K562 (cell line): Measurements from ENCODE around the gene HERC5. TPM values are rescaled to one million over a fixed set of nuclear protein-coding genes. Genes with fewer than 3 reads are reported as not detected.

ENCODE experiments used
- ATAC-seq: fragments of 200-7000 bp; cut with Tn5 transposase; 3 replicates; pipeline ENCODE4 v1.9.1; 2020; ENCODE audit warnings: moderate library complexity
- BruUV-seq: library from RNA; stranded (reverse); fragments of 400-500 nt; replicated peaks from 2 replicates; lab custom pipeline; 2021; lab: Mats Ljungman, UMichigan
- CTCF ChIA-PET: fragments of 300-600 bp; formaldehyde crosslinking; extraction: SDS; loops from one replicate; lab custom pipeline; 2021; ENCODE audit warnings: low intra/inter-chr PET ratio; lab: Yijun Ruan, JAX
- POLR2A ChIA-PET: fragments of 300-600, 350-650 bp; sonication (Branson Sonifier 250); formaldehyde crosslinking; extraction: SDS; loops from one replicate; lab custom pipeline; 2021; ENCODE audit warnings: antibody characterized with exemption, inconsistent platforms; lab: Yijun Ruan, JAX
- DNase-seq, 4 experiments: peaks; one replicate each; pipeline versions ENCODE4 v3.0.0 to v3.0.0-alpha.2; 2011 to 2018; ENCODE audit warnings: low spot score in 3 of 4, mixed read lengths in 3 of 4; ENCODE audit errors: extremely low read depth in 1 of 4
- FAIRE-seq: peaks from 2 replicates; lab custom pipeline; 2011; peaks lifted over from hg19 to GRCh38; lab: Jason Lieb, UNC
- H2AFZ ChIP-seq: 2 replicates; pipeline ENCODE4 v1.6.0; 2011; ENCODE audit warnings: low read depth, low read length, control low read depth, inconsistent platforms
- H3K27ac ChIP-seq: fragments of 200-600 bp; 3 replicates; pipeline ENCODE4 v1.8.0; 2011; ENCODE audit warnings: low read depth, mild to moderate bottlenecking, control low read depth, inconsistent platforms, low read length, moderate library complexity, mixed read lengths; ENCODE audit errors: extremely low read depth
- H3K27me3 ChIP-seq, 2 experiments: fragments of 300-600 bp in 1 of 2; 2 replicates in 1 of 2; 3 replicates in 1 of 2; pipeline versions ENCODE4 v1.6.0 to v1.8.0; 2011; ENCODE audit warnings: inconsistent platforms in 2 of 2, low read length in 2 of 2, mild to moderate bottlenecking in 1 of 2, mixed read lengths in 1 of 2, moderate library complexity in 1 of 2; ENCODE audit not compliant: control insufficient read depth in 2 of 2, insufficient read depth in 2 of 2
- H3K36me3 ChIP-seq: fragments of 300-600 bp; 3 replicates; pipeline ENCODE4 v1.8.0; 2011; ENCODE audit warnings: mild to moderate bottlenecking, low read length, inconsistent platforms; ENCODE audit not compliant: control insufficient read depth, insufficient read depth
- H3K4me1 ChIP-seq, 2 experiments: fragments of 200-600 bp in 1 of 2; replicated peaks in 1 of 2; 2 replicates in 1 of 2; 3 replicates in 1 of 2; pipeline versions ENCODE4 v1.5.1 to v1.8.0; 2011; ENCODE audit warnings: inconsistent platforms in 2 of 2, low read length in 2 of 2, mild to moderate bottlenecking in 1 of 2, mixed read lengths in 1 of 2, moderate library complexity in 1 of 2; ENCODE audit not compliant: control insufficient read depth in 2 of 2, insufficient read depth in 2 of 2
- H3K4me2 ChIP-seq: 2 replicates; pipeline ENCODE4 v1.6.1; 2011; ENCODE audit warnings: low read length, control low read depth, inconsistent platforms, mixed read lengths; ENCODE audit not compliant: insufficient read depth
- H3K4me3 ChIP-seq: fragments of 200-600 bp; sonication (generic), shearing (Covaris generic); 2 replicates; pipeline ENCODE4 v1.5.1; 2016; ENCODE audit warnings: control low read depth, inconsistent platforms
- H3K79me2 ChIP-seq: fragments of 200-600 bp; 3 replicates; pipeline ENCODE4 v1.8.0; 2011; ENCODE audit warnings: low read length, inconsistent platforms; ENCODE audit not compliant: control insufficient read depth, insufficient read depth
- H3K9ac ChIP-seq, 2 experiments: 2 replicates each; pipeline versions ENCODE4 v1.6.0 to v1.6.1; 2011; ENCODE audit warnings: low read depth in 2 of 2, low read length in 2 of 2, control low read depth in 1 of 2, inconsistent platforms in 1 of 2, mild to moderate bottlenecking in 1 of 2, mixed read lengths in 1 of 2; ENCODE audit not compliant: insufficient read depth in 1 of 2
- H3K9me1 ChIP-seq: one replicate; pipeline ENCODE4 v1.6.0; 2011; ENCODE audit warnings: inconsistent platforms, mild to moderate bottlenecking, low read length, moderate library complexity; ENCODE audit not compliant: control insufficient read depth, insufficient read depth
- H3K9me3 ChIP-seq: replicated peaks from 2 replicates; pipeline ENCODE4 v1.5.1; 2011; ENCODE audit warnings: low read depth, low read length, inconsistent platforms; ENCODE audit not compliant: control insufficient read depth, insufficient read depth
- H4K20me1 ChIP-seq: replicated peaks from 2 replicates; pipeline ENCODE4 v1.6.1; 2011; ENCODE audit warnings: low read length, inconsistent platforms, mixed read lengths; ENCODE audit not compliant: control insufficient read depth, insufficient read depth
- CREBBP ChIP-seq: IDR thresholded peaks from one replicate; pipeline ENCODE4 v1.6.1; 2012; ENCODE audit warnings: low read depth, mild to moderate bottlenecking, control low read depth, inconsistent platforms, low read length
- CREM ChIP-seq: IDR thresholded peaks from 2 replicates; pipeline ENCODE4 v1.6.1; 2014; ENCODE audit warnings: antibody characterized with exemption, low read depth
- CUX1 ChIP-seq: fragments of 200-800 bp; sonication (Bioruptor generic); IDR thresholded peaks from 2 replicates; pipeline ENCODE4 v1.6.1; 2016; ENCODE audit warnings: missing genetic modification characterization, missing compliant biosample characterization
- GATA2 ChIP-seq: sonication (generic); formaldehyde crosslinking; IDR thresholded peaks from 2 replicates; pipeline ENCODE4 v1.4.0; 2020; ENCODE audit warnings: mild to moderate bottlenecking, missing genetic modification reagents
- LCOR ChIP-seq: sonication (generic); formaldehyde crosslinking; IDR thresholded peaks from 2 replicates; pipeline ENCODE4 v1.8.0; 2022; ENCODE audit warnings: mild to moderate bottlenecking, missing genetic modification reagents
- NFE2 ChIP-seq: IDR thresholded peaks from 2 replicates; pipeline ENCODE4 v1.6.1; 2014; ENCODE audit warnings: antibody characterized with exemption, low read depth
- NFRKB ChIP-seq: fragments of 450-650 bp; IDR thresholded peaks from 2 replicates; pipeline ENCODE4 v1.6.1; 2016; ENCODE audit warnings: low read depth
- NR1H2 ChIP-seq: sonication (generic); formaldehyde crosslinking; IDR thresholded peaks from 2 replicates; pipeline ENCODE4 v1.4.0; 2020; ENCODE audit warnings: mild to moderate bottlenecking, missing genetic modification reagents
- PTBP1 ChIP-seq: fragments of 200-400 bp; formaldehyde crosslinking; IDR thresholded peaks from 2 replicates; pipeline ENCODE4 v1.6.1; 2017; ENCODE audit warnings: low read depth, low read length
- TAF1 ChIP-seq: IDR thresholded peaks from 2 replicates; pipeline ENCODE4 v1.6.1; 2011; ENCODE audit warnings: mild to moderate bottlenecking, low read length, moderate library complexity; ENCODE audit not compliant: insufficient read depth, control insufficient read depth, severe bottlenecking; ENCODE audit errors: extremely low read depth
- TAF9B ChIP-seq: fragments of 450-650 bp; IDR thresholded peaks from 2 replicates; pipeline ENCODE4 v1.6.1; 2018; ENCODE audit warnings: mild to moderate bottlenecking; ENCODE audit not compliant: partially characterized antibody
- TBP ChIP-seq: optimal IDR thresholded peaks from 2 replicates; pipeline ENCODE3; 2011; ENCODE audit warnings: low read depth, low read length, improper control_type of control experiment
- WGBS: fragments of 100-300 bp; shearing (Covaris generic); methylation state at CpG from one replicate; pipeline ENCODE4 v1.1.6; 2016; ENCODE audit warnings: low coverage, mixed read lengths; ENCODE audit not compliant: insufficient coverage; ENCODE audit errors: missing lambda C conversion rate; 5-methylcytosine and 5-hydroxymethylcytosine counted together
- in situ Hi-C: fragments of 300-500 bp; cut with MboI; formaldehyde crosslinking; loops from 4 replicates; pipeline ENCODE4 v1.15.0; 2018; ENCODE audit warnings: inconsistent platforms, mixed read lengths
- intact Hi-C: fragments of 100-400 bp; cut with micrococcal nuclease; formaldehyde crosslinking; loops from 2 replicates; pipeline ENCODE4 v1.14.2; 2022
- polyA plus RNA-seq, 8 experiments: library from polyadenylated mRNA; depleted of rRNA in 4 of 8; stranded (reverse) in 5 of 8; unstranded in 3 of 8; fragments of >200 nt; fragmentation: Nextera tagmentation in 2 of 8; fragmentation: Illumina TruSeq in 1 of 8; extraction: Ambion mirVana in 2 of 8; extraction: Trizol in 1 of 8; gene quantifications; 2 replicates each; pipeline versions ENCODE4 v1.2.1 to v1.2.3, GENCODE V29; 2011 to 2014; ENCODE audit warnings: inconsistent platforms in 1 of 8, missing spikeins in 1 of 8
- total RNA-seq, 7 experiments: library from RNA; depleted of rRNA in 6 of 7; stranded (reverse); fragments of >200 nt in 6 of 7; fragmentation: Illumina TruSeq in 2 of 7; extraction: Trizol in 2 of 7; gene quantifications; 2 replicates each; pipeline versions ENCODE4 v1.2.1 to v1.2.3, GENCODE V29; 2011 to 2021; ENCODE audit warnings: low replicate concordance in 1 of 7

Gene HERC5
- total and polyA plus RNA-seq, 9 of the 15 experiments (the other 6 are each of a cell fraction or from before 2014, with no cell fraction given) = 0.18 TPM; not detected in 8

- TF ChIP-seq NR1H2 = no peak
- no peak for TF ChIP-seq CREBBP
- TF ChIP-seq NFE2 = no peak
- TF ChIP-seq LCOR (CRISPR knock-in tag) = no peak
- no peak for TF ChIP-seq TAF9B
- TF ChIP-seq, all 486 proteins: peak for 0
Measured at GRCh38 chr4:88439161-88439760, 17.7 kb upstream of the HERC5 start (continued).

- H3K9me3 ChIP-seq = no peaks in the 10 kb centered on the region
- in situ Hi-C loops = no loop called here
- H4K20me1 ChIP-seq = no peaks in the 10 kb centered on the region
- H3K79me2 ChIP-seq = no peaks in the 10 kb centered on the region
- H3K9ac ChIP-seq = no peak overlapping the region
- DNase-seq (no peak), FAIRE-seq (no peak), ATAC-seq (no peak)
- TF ChIP-seq CREM (no peak), NFE2 (no peak), GATA2 (CRISPR knock-in tag) (no peak), PTBP1 (no peak), TBP (no peak), CUX1 (no peak), TAF1 (no peak), NFRKB (no peak)
- no peaks in the 10 kb centered on the region for H3K36me3 ChIP-seq
- H3K4me2 ChIP-seq = no peak overlapping the region
- no peak overlapping the region for H3K27ac ChIP-seq
- no peak overlapping the region for H3K4me3 ChIP-seq
- WGBS = 0% methylated on average over 1 of the region's 1 CpG
- H3K27me3 ChIP-seq = no peaks in the 10 kb centered on the region
- ChIA-PET POLR2A (interaction anchor here (0.6 kb wide), 1 partner anchor 33 kb away, joined by 3 read pairs; no protein-coding TSS in a partner anchor), CTCF (no interaction called here)
- no peaks in the 10 kb centered on the region for H3K9me1 ChIP-seq
- H3K4me1 ChIP-seq = no peaks in the 10 kb centered on the region
- H2AFZ ChIP-seq = no peak overlapping the region
- BruUV-seq = no TSS peak
- intact Hi-C loops = no loop called here
Measured at GRCh38 chr4:88440146-88440545, 16.8 kb upstream of the HERC5 start.
